Type B pancreatic cell (in vitro differentiated cells): ENCODE results near the gene MEA1. TPM values are rescaled to one million over a fixed set of nuclear protein-coding genes. Genes with fewer than 3 reads are reported as not detected.

Experiments
- DNase-seq: peaks from one replicate; pipeline ENCODE4 v3.0.0; 2021; ENCODE audit warnings: mixed read lengths; ENCODE audit not compliant: unreplicated experiment; ENCODE audit errors: extremely low spot score
- H3K27ac Mint-ChIP-seq: 2 replicates; pipeline ENCODE4 v1.8.0; 2021; ENCODE audit warnings: mild to moderate bottlenecking, mixed read lengths
- H3K27me3 Mint-ChIP-seq: 2 replicates; pipeline ENCODE4 v1.8.0; 2021; ENCODE audit warnings: mixed read lengths
- H3K36me3 Mint-ChIP-seq: 2 replicates; pipeline ENCODE4 v1.8.0; 2021; ENCODE audit warnings: mixed read lengths
- H3K4me1 Mint-ChIP-seq: one replicate; pipeline ENCODE4 v1.8.0; 2021; ENCODE audit warnings: mixed read lengths; ENCODE audit not compliant: unreplicated experiment
- H3K4me3 Mint-ChIP-seq: 2 replicates; pipeline ENCODE4 v1.8.0; 2021; ENCODE audit warnings: mild to moderate bottlenecking, mixed read lengths
- H3K9me3 Mint-ChIP-seq: 2 replicates; pipeline ENCODE4 v1.8.0; 2021; ENCODE audit warnings: mixed read lengths
- CTCF ChIP-seq: fragments of 200-600 bp; sonication (generic); conservative IDR thresholded peaks from 2 replicates; pipeline ENCODE4 v1.5.0; 2021; ENCODE audit warnings: antibody characterized with exemption, mild to moderate bottlenecking
- total RNA-seq: library from RNA; stranded (reverse); gene quantifications from 2 replicates; pipeline ENCODE4 v1.2.1, GENCODE V29; 2021; ENCODE audit warnings: low replicate concordance

The MEA1 gene
- total RNA-seq, 1 donor from 2014 or later: 67.5 TPM

- H3K27ac Mint-ChIP-seq: peak overlapping the region; percentile 3
- H3K36me3 Mint-ChIP-seq: peaks cover 2% of the 10 kb centered on the region
- peaks cover 34% of the 10 kb centered on the region for H3K4me1 Mint-ChIP-seq
- no peaks in the 10 kb centered on the region for H3K27me3 Mint-ChIP-seq
- no peak for DNase-seq
- peak overlapping the region; percentile 6 for H3K4me3 Mint-ChIP-seq
- no peaks in the 10 kb centered on the region for H3K9me3 Mint-ChIP-seq
- no peak for TF ChIP-seq CTCF
Measured at GRCh38 chr6:42981836-42982235, 31.9 kb downstream of the MEA1 start.

- H3K4me3 Mint-ChIP-seq: peak overlapping the region; percentile 96
- DNase-seq: no peak
- peak overlapping the region; percentile 89 for H3K27ac Mint-ChIP-seq
- peaks cover 4% of the 10 kb centered on the region for H3K36me3 Mint-ChIP-seq
- TF ChIP-seq CTCF: peak; percentile 13
- H3K9me3 Mint-ChIP-seq: no peaks in the 10 kb centered on the region
- peaks cover 25% of the 10 kb centered on the region for H3K4me1 Mint-ChIP-seq
- no peaks in the 10 kb centered on the region for H3K27me3 Mint-ChIP-seq
Measured at GRCh38 chr6:42979523-42980177, 34.1 kb downstream of the MEA1 start.

- Mint-ChIP-seq H3K4me3 (peak within 1 kb of the TSS; percentile 96), H3K36me3 (peaks cover 4% of the 10 kb centered on the region), H3K9me3 (no peaks in the 10 kb centered on the region), H3K27ac (peak within 1 kb of the TSS; percentile 89), H3K4me1 (peaks cover 22% of the 10 kb centered on the region), H3K27me3 (no peaks in the 10 kb centered on the region)
- no peak for TF ChIP-seq CTCF
- DNase-seq: peak; percentile 90
Measured at GRCh38 chr6:42978839-42979522, 34.8 kb downstream of the MEA1 start, which contains the start of gene PEX6. Gene PEX6 (minus strand): TSS chr6:42979181. CDS start chr6:42979150, 31 bp downstream.

GRCh38 chr6:42978487-42978838 is 35.3 kb downstream of the MEA1 start:
- Mint-ChIP-seq H3K9me3 (no peaks in the 10 kb centered on the region), H3K27ac (peak overlapping the region; percentile 77), H3K36me3 (peaks cover 4% of the 10 kb centered on the region)

GRCh38 chr6:42974919-42975505 is 38.7 kb downstream of the MEA1 start:
- Mint-ChIP-seq H3K27ac (no peak overlapping the region), H3K4me3 (no peak overlapping the region)
- TF ChIP-seq CTCF: no peak

More at GRCh38 chr6:42978487-42978838, 35.3 kb downstream of the MEA1 start:
- no peaks in the 10 kb centered on the region for H3K27me3 Mint-ChIP-seq
- peaks cover 17% of the 10 kb centered on the region for H3K4me1 Mint-ChIP-seq
- H3K4me3 Mint-ChIP-seq: peak overlapping the region; percentile 86
- TF ChIP-seq CTCF: no peak
- DNase-seq: no peak

More at GRCh38 chr6:42974919-42975505, 38.7 kb downstream of the MEA1 start:
- Mint-ChIP-seq H3K36me3 (peaks cover 8% of the 10 kb centered on the region), H3K27me3 (no peaks in the 10 kb centered on the region), H3K9me3 (no peaks in the 10 kb centered on the region), H3K4me1 (peaks cover 17% of the 10 kb centered on the region)
- no peak for DNase-seq
